NCI-H1436 treated with DMSO at 0.1 percent for 48 hours (cell line): ENCODE measurements around the gene CCKAR.
"Not testable (repeated sequence)": the region's sequence is repeated elsewhere in the genome, so short reads cannot be mapped to it uniquely, and the experiment has no call there.

ENCODE experiments used
- DNase-seq: peaks from one replicate; lab custom pipeline; 2025; lab: John Stamatoyannopoulos, UW

CCKAR gene

GRCh38 chr4:26490111-26490959 lies at the start of gene CCKAR:
Gene CCKAR, minus strand, starts transcription at chr4:26490484. Its CDS starts 217 bp downstream, at chr4:26490267.
- DNase-seq, result peak; percentile 82

- no peak for DNase-seq
These were observed 43.4 kb upstream of the CCKAR start for GRCh38 chr4:26533685-26534084.

- DNase-seq, result no peak
These were observed 41.3 kb upstream of the CCKAR start for GRCh38 chr4:26531491-26532116.

GRCh38 chr4:26530099-26530498 lies 39.8 kb upstream of the CCKAR start:
- DNase-seq, result no peak

- DNase-seq, result no peak
These were observed 39.2 kb upstream of the CCKAR start for GRCh38 chr4:26529479-26529878.

- DNase-seq, result no peak
These were observed 35.5 kb upstream of the CCKAR start for GRCh38 chr4:26525771-26526150.

- no peak for DNase-seq
These were observed 35.0 kb upstream of the CCKAR start for GRCh38 chr4:26525136-26525770.

GRCh38 chr4:26524011-26524410 lies 33.7 kb upstream of the CCKAR start:
- no peak for DNase-seq

- no peak for DNase-seq
These were observed 32.2 kb upstream of the CCKAR start for GRCh38 chr4:26522478-26522877.

- DNase-seq, result no peak
These were observed 30.6 kb upstream of the CCKAR start for GRCh38 chr4:26520728-26521450.

- DNase-seq, result no peak
These were observed 25.7 kb upstream of the CCKAR start for GRCh38 chr4:26515936-26516335.

GRCh38 chr4:26510334-26510964 lies 20.2 kb upstream of the CCKAR start:
- DNase-seq, result no peak

- no peak for DNase-seq
These were observed 19.5 kb upstream of the CCKAR start for GRCh38 chr4:26509681-26510333.

GRCh38 chr4:26507286-26507685 lies 17.0 kb upstream of the CCKAR start:
- DNase-seq, result no peak

GRCh38 chr4:26503844-26504243 lies 13.6 kb upstream of the CCKAR start:
- DNase-seq, result no peak

GRCh38 chr4:26503427-26503826 lies 13.1 kb upstream of the CCKAR start:
- DNase-seq, result no peak

GRCh38 chr4:26500565-26500999 lies 10.3 kb upstream of the CCKAR start:
- DNase-seq, result not testable (repeated sequence)

GRCh38 chr4:26496207-26496783 lies 6.0 kb upstream of the CCKAR start:
- no peak for DNase-seq

- no peak for DNase-seq
These were observed 3.2 kb upstream of the CCKAR start for GRCh38 chr4:26493461-26493860.

GRCh38 chr4:26491449-26492170 lies 1.3 kb upstream of the CCKAR start:
- no peak for DNase-seq
